Fibroblast of pulmonary artery (primary cell): Measurements from ENCODE around the gene TESMIN.
A peak's percentile ranks its signal among the peaks of the same experiment; 100 is the strongest.

Experiments used
- DNase-seq: peaks from one replicate; pipeline ENCODE4 v3.0.0-alpha.2; 2010; ENCODE audit warnings: low read depth
- H3K4me3 ChIP-seq: replicated peaks from 2 replicates; pipeline ENCODE4 v1.5.1; 2011; ENCODE audit warnings: low read depth, mild to moderate bottlenecking, control low read depth, low read length, moderate library complexity
- TF ChIP-seq, protein P1 (sequence below): IDR thresholded peaks from 2 replicates; pipeline ENCODE4 v1.5.1; 2011; ENCODE audit warnings: mild to moderate bottlenecking, control low read depth, low read length, inconsistent platforms; ENCODE audit errors: missing control alignments

TESMIN gene

DNA sequence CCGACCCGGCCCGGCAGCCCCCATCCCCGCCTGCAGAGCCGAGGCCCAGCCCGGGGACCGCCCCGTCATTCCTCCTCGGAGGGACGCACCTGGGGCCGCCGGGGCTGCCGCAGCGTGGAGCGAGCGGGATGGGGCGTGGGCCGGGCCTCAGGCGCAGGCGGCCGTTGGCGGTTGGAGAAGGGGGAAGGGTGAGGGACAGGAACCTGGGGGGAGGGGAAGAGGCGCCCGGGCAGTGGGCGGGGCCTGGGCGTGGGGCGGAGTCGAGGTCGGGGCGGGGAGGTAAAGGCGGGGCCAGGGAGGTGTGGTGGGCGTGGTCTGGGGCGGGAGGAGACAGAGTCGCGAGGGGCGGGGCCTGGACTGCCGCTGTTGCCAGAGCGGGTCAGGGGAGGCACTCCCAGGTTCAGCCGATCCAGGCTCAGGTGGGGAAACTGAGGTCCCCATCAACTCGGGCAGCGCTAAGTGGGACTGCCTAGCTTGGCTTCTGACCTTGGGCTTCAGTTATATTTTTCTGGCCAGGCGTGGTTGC is at the start of gene TESMIN:
Gene TESMIN, minus strand, starts transcription at position 190 of the 526 bp plus-strand sequence. CDS start 860 bp downstream, outside the sequence.
- H3K4me3 ChIP-seq = peak within 1 kb of the TSS; percentile 29
- TF ChIP-seq, protein P1, sequence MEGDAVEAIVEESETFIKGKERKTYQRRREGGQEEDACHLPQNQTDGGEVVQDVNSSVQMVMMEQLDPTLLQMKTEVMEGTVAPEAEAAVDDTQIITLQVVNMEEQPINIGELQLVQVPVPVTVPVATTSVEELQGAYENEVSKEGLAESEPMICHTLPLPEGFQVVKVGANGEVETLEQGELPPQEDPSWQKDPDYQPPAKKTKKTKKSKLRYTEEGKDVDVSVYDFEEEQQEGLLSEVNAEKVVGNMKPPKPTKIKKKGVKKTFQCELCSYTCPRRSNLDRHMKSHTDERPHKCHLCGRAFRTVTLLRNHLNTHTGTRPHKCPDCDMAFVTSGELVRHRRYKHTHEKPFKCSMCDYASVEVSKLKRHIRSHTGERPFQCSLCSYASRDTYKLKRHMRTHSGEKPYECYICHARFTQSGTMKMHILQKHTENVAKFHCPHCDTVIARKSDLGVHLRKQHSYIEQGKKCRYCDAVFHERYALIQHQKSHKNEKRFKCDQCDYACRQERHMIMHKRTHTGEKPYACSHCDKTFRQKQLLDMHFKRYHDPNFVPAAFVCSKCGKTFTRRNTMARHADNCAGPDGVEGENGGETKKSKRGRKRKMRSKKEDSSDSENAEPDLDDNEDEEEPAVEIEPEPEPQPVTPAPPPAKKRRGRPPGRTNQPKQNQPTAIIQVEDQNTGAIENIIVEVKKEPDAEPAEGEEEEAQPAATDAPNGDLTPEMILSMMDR = no peak
- DNase-seq = peak; percentile 74

- DNase-seq = peak; percentile 27
- TF ChIP-seq, protein P1 = peak; percentile 67
- H3K4me3 ChIP-seq = no peak overlapping the region
Measured at GRCh38 chr11:68798221-68798813, 47.0 kb upstream of the TESMIN start.

DNA sequence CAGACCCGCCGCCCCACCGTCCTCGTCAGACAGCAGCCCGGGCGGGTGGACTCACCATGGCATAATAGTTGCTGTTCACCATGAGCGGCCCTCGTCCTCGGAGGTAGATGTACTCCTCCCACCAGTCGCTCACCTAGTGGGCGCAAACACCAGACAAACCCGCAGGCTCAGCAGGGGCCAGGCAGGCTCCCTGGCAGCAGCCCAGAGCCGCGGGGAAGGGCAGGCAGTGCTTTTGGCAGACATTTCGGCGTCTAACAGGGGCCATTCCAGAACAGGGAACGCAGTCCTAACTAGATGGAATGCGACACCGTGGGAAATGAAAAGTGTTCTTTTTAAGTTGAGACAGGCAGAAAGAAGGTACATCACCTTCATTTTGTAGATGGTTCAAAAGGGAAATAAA is 45.5 kb upstream of the TESMIN start:
- H3K4me3 ChIP-seq = no peak overlapping the region
- TF ChIP-seq, protein P1 = no peak
- DNase-seq = no peak

DNA sequence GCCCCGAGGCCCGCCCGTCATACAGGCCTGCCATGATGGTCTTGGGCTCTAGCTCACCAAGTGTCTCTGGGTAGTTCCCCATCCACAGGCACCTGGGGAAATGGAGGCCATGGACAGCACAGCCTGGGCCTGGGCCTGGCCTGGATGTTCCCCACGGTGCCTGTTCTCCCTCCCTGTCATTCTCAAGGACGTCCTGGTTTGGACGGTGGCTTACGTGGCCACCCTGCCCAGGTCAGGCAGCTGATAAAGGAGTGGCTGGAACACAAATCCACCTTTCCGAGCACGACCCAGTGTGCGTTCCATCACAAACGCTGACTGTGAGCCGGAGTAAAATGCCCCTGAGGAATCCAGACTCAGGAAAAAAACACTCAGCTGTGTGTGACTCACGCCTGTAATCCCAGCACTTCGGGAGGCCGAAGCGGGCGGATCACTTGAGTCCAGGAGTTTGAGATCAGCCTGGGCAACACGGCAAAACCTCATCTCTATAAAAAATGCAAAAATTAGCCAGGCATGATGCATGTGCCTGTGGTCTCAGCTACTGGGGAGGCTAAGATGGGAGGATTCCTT is 41.2 kb upstream of the TESMIN start:
- no peak for DNase-seq
- H3K4me3 ChIP-seq = no peak overlapping the region
- TF ChIP-seq, protein P1 = no peak

GRCh38 chr11:68784653-68785052 is 33.3 kb upstream of the TESMIN start:
- TF ChIP-seq, protein P1 = no peak
- DNase-seq = no peak
- no peak overlapping the region for H3K4me3 ChIP-seq

GRCh38 chr11:68783216-68783821 is 32.0 kb upstream of the TESMIN start:
- DNase-seq = no peak
- TF ChIP-seq, protein P1 = no peak
- H3K4me3 ChIP-seq = no peak overlapping the region
